GM18907 (cell line): Measurements from ENCODE around the gene MLKL.
A peak's percentile ranks its signal among the peaks of the same experiment; 100 is the strongest.
"Not testable (repeated sequence)": the region's sequence is repeated elsewhere in the genome, so short reads cannot be mapped to it uniquely, and the experiment has no call there.

ENCODE experiments used
- ATAC-seq: cut with Tn5 transposase; IDR thresholded peaks from one replicate; pipeline ENCODE4 v1.9.1; 2021; ENCODE audit warnings: mild to moderate bottlenecking, moderate library complexity; ENCODE audit not compliant: unreplicated experiment

MLKL gene

GRCh38 chr16:74709441-74709877, 8.8 kb upstream of the MLKL start:
- peak; percentile 84 for ATAC-seq

- peak; percentile 14 for ATAC-seq
Observed at GRCh38 chr16:74700116-74700437, 585 bp downstream of the MLKL start.

GRCh38 chr16:74699666-74700065, 996 bp downstream of the MLKL start:
- ATAC-seq: no peak

GRCh38 chr16:74698222-74698621, 2.4 kb downstream of the MLKL start:
- no peak for ATAC-seq

- ATAC-seq: peak; percentile 91
Observed at GRCh38 chr16:74695450-74696422, 4.9 kb downstream of the MLKL start.

GRCh38 chr16:74691093-74691855, 9.4 kb downstream of the MLKL start:
- no peak for ATAC-seq

- no peak for ATAC-seq
Observed at GRCh38 chr16:74682556-74682955, 18.1 kb downstream of the MLKL start.

GRCh38 chr16:74680681-74681080, 20.0 kb downstream of the MLKL start:
- ATAC-seq: no peak

- no peak for ATAC-seq
Observed at GRCh38 chr16:74679983-74680382, 20.7 kb downstream of the MLKL start.

- no peak for ATAC-seq
Observed at GRCh38 chr16:74677868-74678267, 22.8 kb downstream of the MLKL start.

GRCh38 chr16:74673876-74674275, 26.8 kb downstream of the MLKL start:
- ATAC-seq: no peak

- not testable (repeated sequence) for ATAC-seq
Observed at GRCh38 chr16:74668877-74669276, 31.8 kb downstream of the MLKL start.

GRCh38 chr16:74667255-74667700, 33.4 kb downstream of the MLKL start:
- ATAC-seq: no peak

GRCh38 chr16:74666425-74667254, 34.0 kb downstream of the MLKL start, which contains the start of gene RFWD3:
TSS of gene RFWD3 (minus strand) at chr16:74666877. CDS start at chr16:74661449, 5,428 bp downstream.
- ATAC-seq: peak; percentile 100

GRCh38 chr16:74666010-74666421, 34.6 kb downstream of the MLKL start:
- ATAC-seq: no peak

- ATAC-seq: no peak
Observed at GRCh38 chr16:74661064-74661463, 39.6 kb downstream of the MLKL start.

- ATAC-seq: no peak
Observed at GRCh38 chr16:74660383-74660782, 40.3 kb downstream of the MLKL start.

GRCh38 chr16:74659041-74659440, 41.6 kb downstream of the MLKL start:
- ATAC-seq: no peak

GRCh38 chr16:74657870-74658642, 42.6 kb downstream of the MLKL start:
- ATAC-seq: no peak

GRCh38 chr16:74654536-74655050, 46.1 kb downstream of the MLKL start:
- ATAC-seq: no peak
